ENCODE data around the gene FOXN3. TPM values are rescaled to one million over a fixed set of nuclear protein-coding genes. Genes with fewer than 3 reads are reported as not detected.

FOXN3 gene
- total and polyA plus RNA-seq, 2 experiments from 2014 or later: 98.9 to 167 TPM

- H3K9me3 Mint-ChIP-seq: peaks cover 19% of the 10 kb centered on the region
- no peaks in the 10 kb centered on the region; the same call in 1 of the 2 replicates for H3K9me2 ChIP-seq (ENCODE audit: insufficient read depth)
- peaks cover 93% of the 10 kb centered on the region for H3K36me3 Mint-ChIP-seq (ENCODE audit: low read depth)
- no peak overlapping the region for H3K4me3 ChIP-seq
- peak overlapping the region; percentile 57; the same call in 1 of the 2 replicates for H3K4me2 ChIP-seq
- TF ChIP-seq CTCF (conservative IDR thresholded peaks at IDR 0.05; ENCODE audit: low read depth in 2 of 2) (no peak), ZNF114 (CRISPR knock-in tag; IDR thresholded peaks at IDR 0.05) (no peak), REST (IDR thresholded peaks at IDR 0.05; ENCODE audit: unreplicated experiment) (no peak), EZH2 (IDR thresholded peaks at IDR 0.05; ENCODE audit: low read depth, unreplicated experiment) (no peak), CREB1 (CRISPR knock-in tag; IDR thresholded peaks at IDR 0.05; ENCODE audit: low read depth) (no peak), EZH2phosphoT487 (IDR thresholded peaks at IDR 0.05; ENCODE audit: unreplicated experiment) (no peak), ZNF462 (CRISPR knock-in tag; IDR thresholded peaks at IDR 0.05) (no peak), ZNF331 (CRISPR knock-in tag; IDR thresholded peaks at IDR 0.05; ENCODE audit: low read depth) (no peak)
- H3K27me3 Mint-ChIP-seq (ENCODE audit: insufficient read depth, low read depth, poor library complexity): peaks cover 7% of the 10 kb centered on the region
- peaks cover 63% of the 10 kb centered on the region for H3K4me1 Mint-ChIP-seq
- peak overlapping the region; percentile 82 for H3K27ac ChIP-seq (ENCODE audit: low read depth)
- no peak overlapping the region for H2AFZ ChIP-seq
- ATAC-seq: no peak
- H3K27ac Mint-ChIP-seq: peak overlapping the region; percentile 70
- H3K79me2 ChIP-seq (replicated peaks; ENCODE audit: insufficient read depth): peaks cover 100% of the 10 kb centered on the region
- peaks cover 17% of the 10 kb centered on the region; the same call in 1 of the 2 replicates for H3F3A ChIP-seq (replicated peaks; ENCODE audit: low read depth)
- DNase-seq (ENCODE audit: low spot score): no peak
- peaks cover 81% of the 10 kb centered on the region for H4K20me1 ChIP-seq (replicated peaks; ENCODE audit: insufficient read depth)
- no peak overlapping the region for H3K4me3 Mint-ChIP-seq
- H3K27me3 ChIP-seq (ENCODE audit: insufficient read depth): no peaks in the 10 kb centered on the region
- peaks cover 76% of the 10 kb centered on the region for H3K4me1 ChIP-seq (ENCODE audit: insufficient read depth)
- peaks cover 33% of the 10 kb centered on the region for H3K36me3 ChIP-seq (ENCODE audit: insufficient read depth)
These were observed 9.2 kb downstream of the FOXN3 start for GRCh38 chr14:89407856-89408255.

Data from GM23338 (cell line).